Islet precursor cell (in vitro differentiated cells): ENCODE data around the gene H3-3A.

Source experiments
- DNase-seq: peaks from one replicate; pipeline ENCODE4 v3.0.0-alpha.2; 2018

The H3-3A gene

DNA sequence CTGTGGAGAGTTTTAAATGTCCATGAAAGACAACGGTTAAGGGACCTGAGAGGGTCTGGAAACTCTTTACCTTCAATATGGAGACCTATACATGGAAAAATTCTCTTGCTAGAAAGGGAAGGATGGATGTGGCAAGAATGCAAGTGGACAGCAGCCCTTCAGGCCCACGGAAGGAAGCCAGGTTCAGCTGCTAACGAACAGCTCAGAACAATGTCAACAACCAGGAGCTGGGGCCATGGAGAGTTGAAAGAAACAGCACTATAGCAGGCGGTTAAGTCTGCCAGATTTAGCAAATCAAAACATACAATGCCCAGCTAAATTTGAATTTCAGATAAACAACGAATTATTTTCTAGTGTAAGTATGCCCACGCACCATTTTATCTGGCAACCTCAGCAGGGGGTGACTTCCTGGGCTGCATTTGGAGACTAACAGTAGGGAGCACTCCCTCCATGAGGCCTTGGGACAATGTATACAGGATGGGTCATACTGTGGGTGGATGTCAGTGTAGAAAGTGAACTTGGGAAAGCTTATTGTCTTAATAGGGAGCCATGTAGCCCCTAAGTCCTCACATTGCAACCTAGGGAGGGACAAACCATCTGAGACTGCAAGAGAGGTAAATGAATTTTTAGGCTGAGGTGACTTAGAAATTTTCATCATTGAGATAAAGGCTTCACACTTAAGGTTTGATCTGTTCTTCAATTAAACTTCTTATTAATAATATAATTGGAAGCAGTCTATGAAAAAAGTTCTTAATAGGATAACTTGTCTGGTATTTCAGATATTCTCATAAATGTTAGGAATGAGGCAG lies 7.8 kb upstream of the H3-3A start:
- DNase-seq: no peak

DNA sequence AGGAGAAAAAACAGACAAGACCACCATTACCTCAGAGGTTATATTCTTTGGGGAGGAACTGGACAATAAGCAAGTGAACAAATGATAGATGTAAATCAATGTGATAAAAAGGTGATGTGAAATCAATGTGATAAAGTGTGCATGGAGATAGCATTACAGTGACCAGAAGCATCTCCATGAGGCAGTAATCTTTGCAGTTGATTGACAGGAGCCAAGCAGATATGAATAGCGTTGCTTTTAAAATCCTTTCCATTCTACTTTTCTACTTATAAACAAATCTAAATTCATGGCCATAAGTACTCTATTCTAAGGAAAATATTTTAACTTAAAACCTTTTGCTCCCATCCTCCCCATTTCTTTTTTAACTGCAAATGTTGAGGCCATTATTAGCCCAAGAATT lies 2.8 kb upstream of the H3-3A start:
- no peak for DNase-seq

DNA sequence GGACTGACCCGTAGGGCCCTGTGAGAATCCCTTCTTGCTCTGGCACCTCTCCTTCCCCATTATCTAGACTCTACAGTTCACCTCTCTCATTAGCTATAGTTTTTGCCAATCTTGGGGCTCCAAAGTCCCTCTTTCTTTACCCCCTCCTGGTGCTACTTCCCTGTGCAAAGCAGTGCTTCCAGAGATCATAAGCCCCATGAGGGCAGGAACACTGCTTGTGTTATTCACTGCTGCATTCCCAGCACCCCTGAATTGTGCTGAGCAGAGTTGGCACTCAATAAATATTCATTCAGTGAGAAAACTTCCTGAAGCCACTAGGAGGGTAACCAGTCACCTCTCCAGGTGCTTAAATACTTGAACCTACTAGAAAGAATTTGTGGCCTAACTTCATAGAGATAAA lies 2.1 kb upstream of the H3-3A start:
- no peak for DNase-seq

DNA sequence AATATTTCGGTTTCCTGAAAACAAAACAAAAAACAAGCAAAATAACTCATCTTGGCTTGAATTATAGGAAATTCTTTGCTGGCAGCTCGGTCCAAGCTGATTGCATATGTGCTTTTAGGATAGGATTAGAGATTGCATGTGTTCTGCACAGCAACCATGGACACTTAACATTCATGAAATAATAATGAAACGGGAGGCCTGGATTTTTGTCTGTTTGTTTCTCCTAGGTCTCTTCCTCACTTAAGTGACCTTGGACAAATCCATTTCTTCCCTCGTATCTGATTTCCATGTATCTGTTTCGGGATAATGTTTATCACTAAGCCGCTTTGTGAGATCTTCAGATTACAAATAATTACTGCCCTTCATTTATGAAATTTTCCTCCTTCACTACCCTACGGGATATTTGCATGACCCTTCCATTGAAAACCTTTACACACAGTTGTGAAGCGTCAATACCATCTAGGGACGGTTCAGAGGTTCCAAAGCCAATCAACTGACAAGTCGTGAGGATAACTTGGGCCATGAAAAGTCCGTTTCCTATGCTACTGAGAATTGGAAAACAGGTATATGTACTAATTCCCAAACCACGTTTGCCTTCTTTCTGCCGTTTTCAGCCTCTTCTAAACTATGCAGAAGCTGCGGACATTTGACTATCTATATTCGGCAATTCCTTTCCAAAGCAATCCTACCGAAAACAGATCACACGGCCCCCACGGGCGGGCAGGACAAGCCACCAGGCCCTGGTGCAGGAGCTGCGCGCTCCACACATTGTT lies 1.3 kb upstream of the H3-3A start:
- no peak for DNase-seq

DNA sequence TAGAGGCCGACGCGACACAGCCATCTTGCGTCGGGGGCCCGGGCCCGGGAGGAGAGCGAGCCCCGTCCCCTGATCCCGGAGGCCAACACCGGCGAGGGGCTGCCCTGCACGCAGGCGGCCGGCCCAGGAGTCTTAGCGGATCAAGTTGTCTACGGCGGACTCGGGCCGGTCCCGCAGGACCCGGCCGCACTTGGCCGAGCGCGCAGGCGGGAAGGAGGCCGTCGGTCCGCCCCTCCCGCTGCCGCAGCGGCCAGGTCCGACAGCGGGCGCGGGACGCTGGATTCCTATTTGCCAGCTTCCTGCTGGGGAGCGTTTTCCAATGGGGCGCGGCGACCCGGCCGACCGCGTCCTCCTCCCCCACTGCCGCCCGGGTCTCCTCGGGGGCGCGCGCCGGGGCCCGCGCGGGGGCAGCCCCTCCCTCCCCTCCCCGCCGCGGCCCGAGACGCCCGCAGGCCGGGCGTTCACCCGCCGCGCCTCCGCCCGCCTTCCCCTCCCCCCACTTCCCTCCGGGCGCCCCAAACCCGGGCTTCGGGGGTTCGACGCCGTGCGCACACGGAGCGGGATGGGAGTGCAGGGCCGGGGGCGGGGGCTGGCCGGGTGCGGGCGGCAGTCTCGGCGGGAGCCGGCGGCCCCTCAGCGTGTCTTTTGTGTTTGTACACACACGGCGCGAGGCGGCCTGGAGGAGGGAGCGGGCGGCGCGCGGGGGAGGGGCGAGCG lies 517 bp upstream of the H3-3A start:
- peak; percentile 91 for DNase-seq

DNA sequence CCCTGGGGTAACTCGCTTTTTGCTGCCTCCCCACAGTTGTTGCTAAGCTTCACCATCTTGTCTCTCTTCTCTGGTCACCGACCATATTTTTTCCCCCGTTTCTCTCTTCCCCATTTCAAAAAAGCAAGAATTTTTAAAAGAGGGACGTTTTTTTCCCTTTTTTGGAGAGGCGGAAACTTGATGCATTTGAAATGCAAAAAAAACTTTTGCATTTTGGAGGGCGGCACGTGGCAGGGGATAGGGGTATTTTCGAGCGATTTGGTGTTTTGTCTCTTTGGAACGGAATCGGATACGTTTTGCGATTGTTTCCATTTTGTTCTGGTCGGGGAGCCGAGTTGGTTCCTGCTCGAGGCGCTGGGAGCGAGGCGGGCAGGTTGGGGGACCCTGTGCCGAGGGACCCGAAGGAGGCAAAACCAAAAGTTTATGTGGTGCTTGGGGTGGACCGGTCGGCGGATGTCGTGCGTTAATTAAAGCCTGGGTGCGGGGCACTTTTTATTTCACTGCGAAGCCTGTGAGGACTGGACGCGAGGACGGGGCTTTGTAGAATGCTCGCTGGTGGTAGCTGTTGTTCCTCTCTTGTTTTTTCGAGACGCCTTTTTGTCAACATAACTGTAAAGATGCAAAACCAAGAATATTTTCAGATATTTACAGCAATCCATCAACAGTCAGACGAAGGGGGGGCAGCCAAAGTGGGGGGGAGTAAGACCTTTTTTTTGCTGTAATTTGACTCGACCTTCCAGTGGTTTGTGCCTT lies 884 bp downstream of the H3-3A start:
- peak; percentile 63 for DNase-seq

DNA sequence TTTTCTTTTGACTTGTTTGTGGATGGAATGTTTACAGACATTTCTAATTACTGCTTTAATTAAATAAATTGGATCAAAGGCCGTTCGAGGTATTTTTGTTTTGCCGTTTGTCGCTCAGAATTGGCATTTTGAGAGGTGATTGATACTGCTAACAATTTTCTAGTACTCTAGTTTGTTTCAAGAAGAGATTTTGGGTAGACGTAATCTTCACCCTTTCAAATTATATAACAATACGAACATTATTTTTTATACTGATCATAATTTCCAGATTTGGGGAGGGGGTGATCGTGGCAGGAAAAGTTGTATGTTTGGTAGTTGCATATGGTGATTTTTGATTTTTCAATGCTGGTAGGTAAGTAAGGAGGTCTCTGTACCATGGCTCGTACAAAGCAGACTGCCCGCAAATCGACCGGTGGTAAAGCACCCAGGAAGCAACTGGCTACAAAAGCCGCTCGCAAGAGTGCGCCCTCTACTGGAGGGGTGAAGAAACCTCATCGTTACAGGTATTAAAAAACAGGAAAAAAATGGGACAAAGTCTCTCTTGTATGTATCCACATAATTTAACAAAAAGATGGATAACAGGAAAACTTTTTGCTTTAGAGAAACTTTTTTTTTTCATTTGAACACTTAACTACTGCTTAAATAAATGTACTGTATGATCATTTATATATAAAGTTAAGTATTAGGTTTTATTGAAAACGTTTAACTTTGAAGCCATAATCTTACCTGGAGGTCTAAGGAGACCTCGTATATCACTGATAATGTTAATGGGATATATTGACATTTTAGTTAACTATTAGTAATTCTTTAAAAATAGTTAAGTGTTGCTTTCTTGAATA lies 1.7 kb downstream of the H3-3A start:
- DNase-seq: no peak

DNA sequence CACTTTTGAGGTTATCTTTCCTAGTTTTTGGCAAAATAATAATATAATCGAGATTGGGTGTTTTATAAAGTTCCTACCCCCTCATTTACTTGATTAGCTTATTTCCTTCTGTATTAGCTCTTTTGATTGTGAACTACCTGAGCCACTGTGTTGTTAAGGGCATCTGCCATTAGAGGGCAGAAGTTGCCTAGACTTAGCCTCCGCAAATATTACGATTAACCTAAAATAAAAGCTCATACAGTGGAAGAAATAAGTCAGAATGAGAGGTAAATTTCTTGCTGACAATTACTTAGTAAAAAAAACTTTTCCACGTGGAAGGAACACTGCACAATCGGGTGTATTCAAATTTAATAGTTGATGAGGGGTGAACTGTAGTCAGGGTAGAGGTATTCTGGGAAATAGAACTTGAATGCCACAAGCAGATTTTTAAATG lies 2.3 kb downstream of the H3-3A start:
- DNase-seq: no peak

DNA sequence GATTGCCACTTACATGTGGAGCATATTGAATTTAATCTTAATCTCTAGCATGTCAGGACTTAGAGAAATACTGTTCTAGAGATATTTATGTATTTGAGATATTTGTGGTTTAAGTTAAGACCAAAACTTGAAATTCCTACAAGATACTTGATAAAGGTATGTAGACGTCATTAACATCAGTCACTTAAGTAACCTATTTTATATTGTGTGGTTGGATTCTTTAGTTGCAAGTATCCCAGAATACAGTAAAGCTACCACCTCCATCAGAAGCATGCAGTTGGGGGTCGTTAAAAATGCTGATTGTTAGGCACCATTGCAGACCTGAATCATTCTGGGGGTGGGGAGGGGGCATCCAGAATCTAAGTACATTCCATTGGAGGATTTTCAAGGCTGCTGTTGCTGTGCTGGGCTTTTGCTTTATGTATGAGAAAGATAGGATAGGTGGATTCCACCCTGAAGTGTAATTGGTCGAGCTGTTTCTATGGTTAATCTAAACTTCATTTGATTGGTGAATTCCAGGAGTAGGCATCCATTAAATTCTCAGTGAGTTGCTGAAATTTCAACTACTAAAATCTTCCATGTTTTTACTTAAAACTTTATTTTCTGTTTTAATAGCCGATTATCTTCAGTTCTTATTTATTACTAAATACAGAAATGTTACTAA lies 4.0 kb downstream of the H3-3A start:
- no peak for DNase-seq

DNA sequence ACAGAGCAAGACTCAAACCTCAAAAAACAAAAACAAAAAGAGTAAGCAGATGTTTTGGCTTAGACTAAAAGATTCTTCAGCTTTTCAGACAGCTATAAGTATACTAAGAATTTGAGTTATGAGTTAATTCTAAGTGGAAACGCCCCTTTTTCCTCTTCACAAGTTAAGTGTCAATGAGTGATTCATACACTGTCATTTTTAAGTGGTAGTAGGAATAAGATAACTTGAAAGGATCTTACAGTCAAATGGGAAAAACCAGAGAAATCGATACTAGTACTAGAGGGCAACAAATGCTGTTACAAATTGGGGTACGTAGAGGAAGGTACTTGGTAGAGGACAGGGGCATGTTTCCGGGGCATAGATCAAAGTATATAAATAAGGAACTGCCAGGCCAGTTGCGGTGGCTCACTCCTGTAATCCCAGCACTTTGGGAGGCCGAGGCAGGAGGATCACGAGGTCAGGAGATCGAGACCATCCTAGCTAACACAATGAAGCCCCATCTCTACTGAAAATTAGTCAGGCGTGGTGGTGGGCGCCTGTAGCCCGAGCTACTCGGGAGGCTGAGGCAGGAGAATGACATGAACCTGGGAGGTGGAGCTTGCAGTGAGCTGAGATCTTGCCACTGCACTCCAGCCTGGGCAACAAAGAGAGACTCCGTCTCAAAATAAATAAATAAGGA lies 7.4 kb downstream of the H3-3A start:
- DNase-seq: no peak

DNA sequence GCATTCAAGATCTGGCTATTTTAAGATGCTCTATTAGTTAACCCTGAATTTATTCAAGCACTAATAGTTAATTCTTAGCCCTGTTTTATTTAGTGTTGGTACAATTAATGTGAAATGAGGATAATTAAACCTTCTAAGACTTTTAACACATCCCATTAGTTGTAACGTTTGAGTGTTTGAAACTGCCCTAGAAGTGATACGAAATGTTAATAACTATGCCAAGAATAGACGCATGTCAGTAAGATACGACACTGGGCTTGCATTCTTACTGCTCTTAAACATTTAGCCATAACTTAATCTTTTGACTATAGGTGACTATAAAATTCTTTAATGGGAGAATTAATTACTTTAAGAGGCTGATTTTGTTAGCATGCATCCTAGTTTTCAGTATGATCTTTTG lies 9.8 kb downstream of the H3-3A start:
- DNase-seq: no peak

DNA sequence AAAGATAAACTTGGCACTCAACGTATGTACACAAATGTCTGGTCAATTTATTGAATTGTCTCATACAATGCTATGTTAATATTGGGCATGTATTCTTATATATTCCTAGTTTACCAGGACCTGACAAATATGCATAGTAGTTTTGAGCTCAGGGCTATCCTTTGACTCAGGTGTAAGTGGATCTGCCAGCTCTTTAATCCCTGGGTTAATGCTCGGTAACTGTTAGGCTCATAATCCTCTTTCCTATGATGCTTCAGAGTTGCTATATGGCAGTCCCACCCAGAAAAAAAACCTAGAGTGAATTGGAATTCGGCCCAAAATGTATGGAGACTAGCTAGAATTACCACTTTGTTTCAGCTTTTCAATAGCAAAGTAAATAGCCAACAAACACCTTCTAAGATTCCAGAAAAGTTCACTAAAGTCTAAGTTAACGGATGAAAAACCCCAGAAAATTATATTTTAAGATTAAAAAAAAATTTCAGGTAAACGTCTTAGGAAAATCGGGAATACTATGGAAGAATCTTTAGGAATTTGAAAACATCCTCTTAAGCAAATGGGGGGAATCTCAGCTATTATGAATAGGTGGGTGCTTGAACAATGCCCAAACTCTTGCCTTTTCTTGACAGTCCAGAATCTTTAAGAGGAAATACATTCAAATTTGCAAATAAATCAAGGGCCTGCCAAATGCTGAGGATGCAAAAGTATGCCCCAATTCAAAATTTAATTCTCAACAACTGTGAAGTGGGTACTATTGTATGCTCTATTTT lies 10.9 kb downstream of the H3-3A start:
- DNase-seq: no peak

DNA sequence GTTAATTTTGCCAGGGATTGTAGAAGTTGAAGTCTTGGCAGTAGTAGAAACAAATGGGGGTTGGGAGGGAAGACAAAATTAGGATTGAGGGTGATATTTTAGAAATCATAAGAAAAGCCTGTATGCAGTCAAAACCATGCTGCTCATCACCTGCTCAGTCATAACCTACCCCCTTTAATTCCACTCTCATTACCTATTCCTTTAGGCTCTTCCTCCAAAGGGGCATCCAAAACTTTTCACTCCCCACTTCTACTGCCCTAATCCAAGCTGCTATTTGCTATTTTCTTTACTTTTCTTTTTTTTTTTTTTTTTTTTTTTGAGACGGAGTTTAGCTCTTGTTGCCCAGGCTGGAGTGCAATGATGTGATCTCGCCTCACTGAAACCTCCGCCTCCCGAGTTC lies 11.5 kb downstream of the H3-3A start:
- DNase-seq: no peak

DNA sequence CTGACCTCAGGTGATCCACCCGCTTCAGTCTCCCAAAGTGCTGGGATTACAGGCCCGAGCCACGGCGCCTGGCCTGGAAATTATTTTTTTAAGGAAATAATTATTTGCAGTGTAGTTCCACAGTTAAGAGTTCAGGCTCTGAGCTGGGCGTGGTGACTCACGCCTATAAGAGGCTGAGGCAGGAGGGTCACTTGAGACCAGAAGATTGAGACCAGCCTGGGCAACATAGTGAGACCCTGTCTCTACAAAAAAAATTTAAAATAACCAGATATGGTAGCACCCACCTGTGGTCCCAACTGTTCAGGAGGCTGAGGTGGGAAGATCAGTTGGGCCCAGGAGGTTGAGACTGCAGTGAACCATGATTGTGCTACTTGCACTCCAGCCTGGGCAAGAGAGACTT lies 13.9 kb downstream of the H3-3A start:
- no peak for DNase-seq

DNA sequence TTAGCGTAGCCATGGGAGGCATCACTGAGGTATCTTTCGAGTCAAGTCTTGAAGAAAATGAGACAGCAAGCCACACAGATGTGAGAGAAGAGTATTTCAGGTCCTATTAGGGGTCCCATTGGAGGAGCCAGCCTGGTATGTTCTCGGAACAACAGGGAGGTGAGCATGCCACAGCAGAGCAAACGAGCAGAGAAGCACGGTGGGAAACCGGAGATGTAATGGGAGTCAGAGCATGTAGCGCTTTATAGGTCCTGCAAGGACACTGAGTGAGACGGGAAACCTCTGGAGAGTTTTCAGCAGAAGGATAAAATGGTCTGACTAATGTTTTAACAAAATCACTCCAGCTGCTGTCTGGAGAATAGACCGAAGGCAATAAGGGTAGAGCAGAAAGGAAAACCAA lies 15.9 kb downstream of the H3-3A start:
- DNase-seq: no peak

DNA sequence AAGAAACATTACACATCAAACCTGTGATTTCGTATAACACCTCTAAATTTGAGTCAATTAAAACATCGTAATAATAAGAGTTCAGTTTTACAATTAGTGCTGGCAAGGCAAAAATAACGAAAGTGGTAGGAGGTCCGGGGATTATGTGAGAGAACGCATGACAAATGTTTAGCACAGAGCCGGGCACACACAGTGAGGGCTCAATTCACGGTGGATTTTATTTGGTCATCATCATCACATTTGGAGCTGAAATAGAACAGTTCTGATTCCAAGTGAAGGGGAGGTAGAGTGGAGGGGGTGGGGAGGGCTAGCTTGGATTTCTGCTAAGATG lies 20.0 kb downstream of the H3-3A start:
- DNase-seq: no peak

DNA sequence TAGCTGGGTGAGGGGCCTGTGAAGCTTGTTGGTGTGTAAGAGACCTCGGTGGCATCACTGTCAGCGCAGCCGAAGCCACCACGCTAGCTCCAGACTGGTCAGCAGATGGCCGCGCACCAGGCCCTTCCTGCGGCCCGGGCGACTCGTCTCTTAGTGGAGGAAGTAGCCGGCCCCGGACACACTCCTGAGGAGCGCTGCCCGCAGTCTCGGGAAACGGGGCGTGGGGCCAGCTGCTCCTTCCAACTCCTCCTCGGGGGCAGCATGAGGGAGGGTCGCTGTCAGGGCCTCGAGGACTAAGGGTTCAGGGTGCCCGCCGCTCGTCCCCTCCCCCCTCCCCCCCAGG lies 20.4 kb downstream of the H3-3A start:
- peak; percentile 83 for DNase-seq

DNA sequence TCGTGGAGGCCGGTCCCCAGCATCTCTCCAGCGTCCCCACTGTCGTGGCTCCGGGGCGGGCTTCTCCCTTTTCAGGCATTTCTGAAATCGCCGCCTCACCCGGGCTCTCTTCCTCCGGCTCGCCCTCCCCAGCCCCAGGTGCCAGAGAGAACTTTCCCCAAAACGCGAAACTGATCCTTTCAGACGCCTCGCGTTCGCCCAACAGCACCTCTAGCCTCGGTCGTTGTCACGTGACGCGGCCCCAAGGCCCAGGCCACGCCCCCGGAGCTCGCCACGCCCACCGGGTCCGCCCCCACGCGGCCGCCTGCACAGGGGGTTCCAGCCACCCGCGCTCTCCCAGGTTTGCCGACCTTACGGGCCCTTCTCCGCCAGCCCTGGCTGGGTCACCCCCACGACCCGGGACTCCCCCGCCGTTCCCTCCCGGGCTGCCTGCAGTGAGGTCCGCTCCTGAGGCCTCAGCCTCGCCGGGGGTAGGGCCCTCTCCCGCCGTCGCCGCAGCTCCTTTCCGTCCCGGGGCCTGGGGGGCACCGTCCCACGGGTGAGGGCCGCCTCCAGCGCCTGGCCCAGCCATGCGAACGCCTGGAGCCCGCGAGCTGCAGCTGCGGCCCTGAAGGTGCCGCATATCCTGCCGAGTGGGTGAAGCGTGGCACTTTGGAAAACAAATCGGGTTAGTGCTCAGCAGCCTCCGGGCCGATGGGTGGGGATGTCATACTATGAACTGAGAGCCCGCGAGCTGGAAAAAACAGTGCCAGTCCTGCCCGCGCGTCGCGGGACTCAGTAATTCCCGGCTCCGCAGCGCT lies 21.0 kb downstream of the H3-3A start:
- peak; percentile 92 for DNase-seq

DNA sequence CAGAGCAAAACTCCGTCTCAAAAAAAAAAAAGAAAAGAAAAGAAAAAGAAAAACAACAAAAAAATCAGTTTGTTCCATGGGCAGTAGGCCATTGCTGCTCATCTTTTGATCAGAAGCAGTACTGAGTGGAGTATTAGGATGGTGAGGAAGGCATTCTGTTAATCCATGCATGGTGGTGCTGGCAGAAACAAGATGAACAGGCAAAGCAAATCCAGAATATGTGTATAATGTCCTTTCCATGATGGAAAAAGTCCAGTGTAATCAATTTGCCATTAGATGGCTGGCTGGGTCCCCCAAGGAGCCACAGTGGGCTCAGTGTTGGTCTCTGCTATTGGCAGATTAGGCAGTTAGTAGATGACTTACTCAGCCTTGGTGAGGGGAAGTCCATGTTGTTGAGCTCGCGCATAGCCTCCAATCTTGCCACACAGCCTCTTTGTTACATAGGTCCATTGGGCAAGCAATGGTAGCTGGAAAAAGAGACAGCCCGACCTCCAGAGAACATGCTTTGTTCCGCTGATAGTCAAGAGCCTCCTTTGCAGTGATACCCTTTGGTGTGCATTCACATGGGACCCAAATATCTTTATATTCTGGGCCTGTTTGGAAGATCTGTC lies 23.3 kb downstream of the H3-3A start:
- no peak for DNase-seq
